NCI-H748 (cell line): Measurements from ENCODE around the gene OMP.
A peak's percentile ranks its signal among the peaks of the same experiment; 100 is the strongest.

Experiments used
- DNase-seq: peaks from one replicate; lab custom pipeline; 2025; ENCODE audit not compliant: unreplicated experiment; lab: John Stamatoyannopoulos, UW

Gene OMP

DNA sequence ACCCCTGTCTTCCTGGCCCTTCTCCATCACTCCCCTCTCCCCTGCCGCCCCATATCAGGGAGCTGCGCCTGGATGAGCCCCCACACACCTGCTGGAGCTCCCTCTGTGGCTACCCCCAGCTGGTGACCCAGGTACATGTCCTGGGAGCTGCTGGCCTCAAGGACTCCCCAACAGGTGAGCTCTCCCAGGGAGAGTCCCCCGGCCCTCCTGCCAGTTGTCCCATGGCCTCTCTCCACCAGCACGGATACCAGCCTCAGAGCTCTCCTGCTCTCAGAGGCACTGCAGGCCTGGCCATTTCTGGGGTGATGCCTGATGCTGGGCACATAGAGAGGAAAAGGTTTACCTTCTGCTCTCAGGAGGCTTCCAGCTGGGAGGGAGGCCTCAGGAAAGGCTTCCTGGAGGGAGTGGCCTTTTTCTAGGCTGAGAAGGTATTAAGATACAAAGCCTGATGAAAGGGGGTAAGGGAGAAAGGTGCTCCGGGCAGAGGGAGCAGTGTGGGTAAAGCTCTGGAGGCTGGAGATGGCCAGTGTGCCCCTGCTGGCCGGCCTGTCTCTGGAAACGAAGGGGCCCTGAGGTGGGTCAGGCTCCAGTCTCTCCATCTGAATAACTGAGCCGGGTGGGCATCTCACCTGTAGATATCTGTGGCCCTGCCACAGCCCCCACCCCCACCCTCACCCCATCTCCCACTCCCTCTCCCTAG is 19.4 kb downstream of the OMP start:
- no peak for DNase-seq

DNA sequence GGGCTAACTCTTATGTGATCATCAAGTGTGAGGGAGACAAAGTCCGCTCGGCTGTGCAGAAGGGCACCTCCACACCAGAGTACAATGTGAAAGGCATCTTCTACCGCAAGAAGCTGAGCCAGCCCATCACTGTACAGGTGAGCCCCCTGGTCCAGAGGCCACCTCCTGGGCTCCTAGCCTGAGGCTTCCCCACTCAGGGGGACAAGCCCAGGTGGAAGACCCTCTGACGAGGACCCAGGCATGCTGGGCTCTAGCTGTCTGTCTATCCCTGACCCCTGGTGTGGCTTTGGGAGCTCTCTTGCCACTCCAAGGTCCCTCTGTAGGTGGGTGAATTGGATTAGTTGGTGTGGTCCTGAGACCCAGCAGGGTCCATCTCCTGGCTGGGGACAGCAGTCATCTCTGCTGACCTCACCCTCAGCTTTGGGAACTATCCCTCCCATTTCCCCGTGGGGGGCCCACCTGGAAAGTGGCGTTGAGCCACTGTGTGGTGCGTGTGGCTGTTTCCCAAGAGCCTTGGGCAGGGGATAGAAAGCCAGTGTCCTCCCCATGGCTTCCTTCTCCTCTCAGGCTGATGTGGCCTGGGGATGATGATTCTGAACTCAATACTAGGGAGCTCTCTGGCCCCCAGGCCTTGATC is 20.1 kb downstream of the OMP start:
- no peak for DNase-seq

DNA sequence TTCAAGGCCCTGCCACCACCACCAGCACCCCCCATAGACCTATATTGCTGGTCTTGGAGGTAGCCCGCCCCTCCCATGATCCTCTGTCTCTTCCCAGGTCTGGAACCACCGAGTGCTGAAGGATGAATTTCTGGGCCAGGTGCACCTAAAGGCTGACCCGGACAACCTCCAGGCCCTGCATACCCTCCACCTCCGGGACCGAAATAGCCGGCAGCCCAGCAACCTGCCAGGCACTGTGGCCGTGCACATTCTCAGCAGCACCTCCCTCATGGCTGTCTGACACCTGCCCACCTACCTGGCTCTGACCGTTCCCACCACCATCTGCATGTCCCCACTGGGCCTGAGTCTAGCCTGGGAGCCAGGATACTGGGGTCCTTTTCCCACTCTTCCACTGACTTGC is 21.0 kb downstream of the OMP start:
- DNase-seq, result no peak

DNA sequence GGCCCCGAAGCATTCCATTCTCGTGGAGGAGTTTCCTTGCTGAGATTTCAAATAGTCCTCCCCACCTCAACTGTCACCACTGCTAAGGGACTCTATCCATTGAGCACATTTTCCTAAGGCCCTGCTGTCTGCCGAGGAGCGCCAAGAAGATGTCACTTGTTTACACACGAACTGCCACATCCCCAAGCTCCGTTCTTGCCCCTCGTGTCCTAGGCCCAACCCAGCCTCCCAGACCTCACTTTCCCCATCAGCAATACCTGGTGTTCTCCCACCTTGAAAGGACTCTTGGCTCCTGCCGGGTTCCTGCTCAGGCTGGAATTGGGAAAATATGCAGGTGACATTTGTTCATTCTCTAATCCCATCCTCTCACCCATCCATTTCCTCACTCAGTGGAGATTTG is 21.4 kb downstream of the OMP start:
- DNase-seq, result no peak

DNA sequence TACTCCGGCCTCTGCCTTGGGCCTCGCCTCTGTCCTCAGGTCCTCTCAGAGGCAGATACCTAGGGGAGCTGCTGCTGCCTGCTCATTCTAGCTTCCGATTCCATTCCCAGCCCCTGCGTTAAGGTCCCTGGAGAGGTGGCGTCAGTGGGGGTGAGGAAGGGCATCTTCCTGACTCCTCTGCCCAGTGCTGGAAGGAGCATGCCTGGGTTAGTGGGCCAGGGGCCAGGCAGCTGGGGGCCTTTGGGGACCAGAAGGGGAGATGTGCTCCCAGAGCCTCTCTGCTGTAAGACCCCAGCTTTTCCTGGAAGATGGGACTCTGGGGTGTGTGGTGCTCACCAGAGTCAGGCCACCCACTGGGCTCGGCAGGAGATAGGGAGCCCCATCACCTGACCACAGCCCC is 21.8 kb downstream of the OMP start:
- DNase-seq, result no peak

DNA sequence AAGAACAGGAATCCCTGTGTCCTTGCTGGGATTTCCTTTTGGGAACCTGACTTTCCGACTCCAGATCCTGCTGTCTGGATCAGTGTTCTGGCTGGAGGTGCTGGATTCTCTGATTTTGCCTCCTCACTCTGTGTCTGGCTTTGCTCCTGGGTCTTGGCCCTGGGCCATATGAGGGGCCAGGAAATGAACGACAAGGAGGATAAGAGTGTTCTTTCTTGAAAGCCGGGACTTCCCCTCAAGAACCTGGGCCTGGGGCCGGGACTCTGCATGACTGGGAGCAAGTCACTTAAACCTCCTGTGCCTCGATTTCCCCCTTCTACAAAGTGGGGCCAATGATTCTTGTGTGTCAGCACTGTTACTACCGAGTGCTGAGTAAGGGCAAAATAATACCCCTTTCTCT is 22.6 kb downstream of the OMP start:
- no peak for DNase-seq

DNA sequence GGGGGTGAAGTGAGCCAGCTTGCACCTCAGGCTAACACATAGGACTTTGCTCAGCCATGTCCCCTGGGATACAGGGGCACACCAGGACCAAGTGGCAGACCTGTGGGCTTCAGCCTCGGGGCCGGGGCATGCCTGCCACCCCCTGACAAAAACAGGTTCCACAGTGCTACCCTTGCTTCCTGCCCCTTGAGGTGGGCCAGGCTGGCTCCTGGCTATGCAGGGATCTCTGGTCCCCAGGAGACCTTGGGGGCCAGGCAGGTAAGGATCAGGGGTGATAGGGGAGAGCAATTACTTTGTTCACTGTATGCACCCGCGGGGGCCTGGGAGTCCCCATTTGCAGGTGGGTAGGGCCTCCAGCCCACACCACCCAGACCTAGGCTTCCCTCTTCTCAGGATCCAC is 23.1 kb downstream of the OMP start:
- no peak for DNase-seq

DNA sequence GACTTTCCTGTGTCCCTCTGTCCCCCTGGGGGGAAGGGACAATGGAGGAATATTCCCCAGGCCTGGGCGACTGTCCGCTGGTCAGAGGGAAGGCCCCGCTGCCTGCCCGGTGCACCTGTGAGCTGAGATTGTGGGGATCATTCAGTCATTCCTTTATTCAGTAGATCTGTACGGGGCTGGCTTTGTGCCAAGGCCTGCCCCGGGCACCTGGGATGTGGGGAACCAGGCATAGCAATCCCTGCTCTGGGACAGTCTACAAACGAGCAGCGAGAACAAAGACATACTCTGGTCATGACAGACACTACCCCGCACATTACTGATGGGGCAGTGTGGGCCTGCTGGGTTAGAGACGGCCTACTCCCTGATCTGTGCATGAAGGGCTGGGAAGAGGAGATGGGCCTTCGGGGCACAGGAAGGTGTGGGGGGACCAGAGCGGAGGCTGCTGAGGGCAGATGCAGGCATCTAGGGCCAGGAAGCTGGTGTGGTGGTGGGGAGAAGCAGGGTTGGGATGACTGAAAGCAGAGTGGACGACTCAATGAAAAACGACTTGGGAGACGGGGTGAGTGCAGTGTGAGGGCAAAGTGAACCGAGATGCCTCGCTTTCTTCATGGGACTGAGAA is 23.6 kb downstream of the OMP start:
- DNase-seq, result no peak

DNA sequence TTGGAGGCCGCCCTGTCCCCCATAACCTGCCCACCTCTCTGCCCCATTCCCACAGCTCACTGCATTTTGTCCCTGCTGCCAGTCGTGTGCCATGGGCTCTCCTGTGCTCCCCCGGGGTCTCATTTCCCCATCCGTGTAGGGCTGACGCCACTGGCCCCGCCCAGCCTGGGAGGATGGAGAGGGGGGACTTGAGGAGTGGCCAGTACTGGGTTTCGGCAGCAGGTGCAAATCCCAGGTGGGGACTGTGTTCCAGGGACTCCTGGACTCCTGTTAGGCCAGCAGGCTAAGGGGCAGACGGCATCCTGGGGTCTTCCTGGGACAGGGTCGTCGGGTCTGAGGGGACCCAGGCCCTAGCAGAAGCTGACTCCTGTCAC is 24.2 kb downstream of the OMP start:
- peak; percentile 35 for DNase-seq

DNA sequence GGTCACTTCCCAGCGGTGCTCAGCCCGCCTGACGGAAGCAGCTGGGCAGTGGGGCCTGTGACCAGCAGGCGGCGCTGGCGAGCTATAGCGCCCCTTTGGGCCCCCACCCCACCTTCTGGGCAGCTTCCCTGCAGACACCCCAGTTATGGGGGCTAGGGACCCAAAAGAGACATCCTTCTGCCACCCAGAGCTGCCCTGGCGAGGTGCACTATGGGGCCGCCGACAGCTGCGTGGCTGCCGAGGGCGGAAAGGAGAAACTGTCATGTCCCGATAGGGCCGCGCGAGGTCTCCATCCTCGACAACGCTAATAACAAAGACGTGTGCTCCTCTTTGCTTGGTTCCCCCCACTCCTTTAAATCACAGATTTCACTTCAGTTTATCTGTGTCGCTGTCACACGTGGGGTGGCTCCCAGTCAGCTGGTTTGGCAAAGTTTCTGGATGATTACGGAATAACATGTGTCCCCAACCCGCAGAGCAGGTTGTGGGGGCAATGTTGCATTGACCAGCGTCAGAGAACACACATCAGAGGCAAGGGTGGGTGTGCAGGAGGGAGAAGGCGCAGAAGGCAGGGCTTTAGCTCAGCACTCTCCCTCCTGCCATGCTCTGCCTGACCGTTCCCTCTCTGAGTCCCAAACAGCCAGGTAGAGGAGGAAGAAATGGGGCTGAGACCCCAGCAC is 24.7 kb downstream of the OMP start:
- peak; percentile 61 for DNase-seq

DNA sequence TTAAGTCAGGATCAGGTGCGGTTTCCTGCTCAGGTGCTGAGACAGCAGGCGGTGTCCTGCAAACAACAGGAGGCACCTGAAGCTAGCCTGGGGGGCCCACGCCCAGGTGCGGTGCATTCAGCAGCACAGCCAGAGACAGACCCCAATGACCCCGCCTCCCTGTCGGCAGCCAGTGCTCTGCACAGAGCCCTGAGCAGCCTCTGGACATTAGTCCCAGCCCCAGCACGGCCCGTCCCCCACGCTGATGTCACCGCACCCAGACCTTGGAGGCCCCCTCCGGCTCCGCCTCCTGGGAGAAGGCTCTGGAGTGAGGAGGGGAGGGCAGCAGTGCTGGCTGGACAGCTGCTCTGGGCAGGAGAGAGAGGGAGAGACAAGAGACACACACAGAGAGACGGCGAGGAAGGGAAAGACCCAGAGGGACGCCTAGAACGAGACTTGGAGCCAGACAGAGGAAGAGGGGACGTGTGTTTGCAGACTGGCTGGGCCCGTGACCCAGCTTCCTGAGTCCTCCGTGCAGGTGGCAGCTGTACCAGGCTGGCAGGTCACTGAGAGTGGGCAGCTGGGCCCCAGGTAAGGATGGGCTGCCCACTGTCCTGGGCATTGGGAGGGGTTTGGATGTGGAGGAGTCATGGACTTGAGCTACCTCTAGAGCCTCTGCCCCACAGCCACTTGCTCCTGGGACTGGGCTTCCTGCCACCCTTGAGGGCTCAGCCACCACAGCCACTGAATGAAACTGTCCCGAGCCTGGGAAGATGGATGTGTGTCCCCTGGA is 25.5 kb downstream of the OMP start, which contains the start of gene MYO7A:
Gene MYO7A, plus strand, starts transcription at position 327 of the 772 bp plus-strand sequence. CDS start 2,389 bp downstream, outside the sequence.
- peak; percentile 61 for DNase-seq

DNA sequence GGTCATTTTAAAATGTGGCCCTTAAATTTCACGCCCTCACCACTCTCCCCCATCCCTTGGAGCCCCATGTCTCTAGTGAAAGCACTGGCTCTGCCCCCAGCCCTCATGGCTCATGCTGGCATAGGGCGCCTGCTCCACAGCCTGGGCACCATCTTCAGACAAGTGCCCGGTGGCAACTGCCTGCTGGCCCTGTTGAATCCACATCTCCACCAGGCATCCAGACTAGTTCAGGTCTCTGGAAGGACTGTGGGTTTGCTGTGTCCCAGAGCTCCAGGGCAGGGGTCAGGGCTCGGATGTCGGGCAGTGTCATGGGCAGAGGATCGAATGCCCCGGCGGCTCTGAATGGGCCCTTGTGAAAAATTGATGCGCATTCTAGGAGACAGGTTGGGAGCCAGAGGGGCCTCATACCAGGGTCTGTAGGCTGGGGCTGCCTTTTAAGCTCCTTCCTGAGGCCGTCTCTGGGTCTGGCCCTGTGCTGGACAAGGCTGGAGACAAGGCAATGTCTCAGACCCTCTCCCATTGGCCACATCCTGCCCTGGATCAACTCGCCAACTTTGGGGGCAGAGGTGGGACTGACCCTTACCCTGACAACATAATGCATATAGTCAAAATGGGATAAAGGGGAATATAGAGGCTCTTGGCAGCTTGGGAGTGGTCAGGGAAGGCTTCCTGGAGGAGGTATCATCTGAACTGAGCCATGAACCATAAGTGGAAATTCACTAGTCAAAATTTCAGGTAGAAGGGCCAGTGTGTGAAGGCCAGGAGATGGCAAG is 26.6 kb downstream of the OMP start:
- DNase-seq, result no peak

DNA sequence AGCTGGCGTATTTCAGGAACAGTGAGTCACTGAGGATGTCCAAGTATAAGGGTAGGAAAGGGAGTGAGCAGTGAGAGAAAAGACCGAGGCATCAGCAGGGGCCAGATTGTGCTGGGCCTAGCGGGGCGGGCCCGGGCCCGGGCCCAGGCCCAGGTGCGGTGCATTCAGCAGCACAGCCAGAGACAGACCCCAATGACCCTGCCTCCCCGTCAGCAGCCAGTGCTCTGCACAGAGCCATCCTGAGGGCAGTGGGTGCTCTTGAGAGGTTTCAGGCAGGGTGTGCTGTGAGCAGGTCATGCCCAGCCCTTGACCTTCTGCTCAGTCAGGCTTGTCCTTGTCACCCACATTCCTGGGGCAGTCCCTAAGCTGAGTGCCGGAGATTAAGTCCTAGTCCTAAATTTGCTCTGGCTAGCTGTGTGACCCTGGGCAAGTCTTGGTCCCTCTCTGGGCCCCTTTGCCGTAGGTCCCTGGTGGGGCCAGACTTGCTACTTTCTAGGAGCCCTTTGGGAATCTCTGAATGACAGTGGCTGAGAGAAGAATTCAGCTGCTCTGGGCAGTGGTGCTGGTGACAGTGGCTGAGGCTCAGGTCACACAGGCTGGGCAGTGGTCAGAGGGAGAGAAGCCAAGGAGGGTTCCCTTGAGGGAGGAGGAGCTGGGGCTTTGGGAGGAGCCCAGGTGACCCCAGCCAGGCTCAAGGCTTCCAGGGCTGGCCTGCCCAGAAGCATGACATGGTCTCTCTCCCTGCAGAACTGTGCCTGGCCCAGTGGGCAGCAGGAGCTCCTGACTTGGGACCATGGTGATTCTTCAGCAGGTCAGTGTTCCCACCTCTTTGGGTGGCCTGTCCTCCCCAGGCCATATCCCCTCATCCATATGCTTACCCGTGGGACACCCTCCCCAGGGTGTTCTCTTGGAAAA is 27.5 kb downstream of the OMP start:
- DNase-seq, result no peak

DNA sequence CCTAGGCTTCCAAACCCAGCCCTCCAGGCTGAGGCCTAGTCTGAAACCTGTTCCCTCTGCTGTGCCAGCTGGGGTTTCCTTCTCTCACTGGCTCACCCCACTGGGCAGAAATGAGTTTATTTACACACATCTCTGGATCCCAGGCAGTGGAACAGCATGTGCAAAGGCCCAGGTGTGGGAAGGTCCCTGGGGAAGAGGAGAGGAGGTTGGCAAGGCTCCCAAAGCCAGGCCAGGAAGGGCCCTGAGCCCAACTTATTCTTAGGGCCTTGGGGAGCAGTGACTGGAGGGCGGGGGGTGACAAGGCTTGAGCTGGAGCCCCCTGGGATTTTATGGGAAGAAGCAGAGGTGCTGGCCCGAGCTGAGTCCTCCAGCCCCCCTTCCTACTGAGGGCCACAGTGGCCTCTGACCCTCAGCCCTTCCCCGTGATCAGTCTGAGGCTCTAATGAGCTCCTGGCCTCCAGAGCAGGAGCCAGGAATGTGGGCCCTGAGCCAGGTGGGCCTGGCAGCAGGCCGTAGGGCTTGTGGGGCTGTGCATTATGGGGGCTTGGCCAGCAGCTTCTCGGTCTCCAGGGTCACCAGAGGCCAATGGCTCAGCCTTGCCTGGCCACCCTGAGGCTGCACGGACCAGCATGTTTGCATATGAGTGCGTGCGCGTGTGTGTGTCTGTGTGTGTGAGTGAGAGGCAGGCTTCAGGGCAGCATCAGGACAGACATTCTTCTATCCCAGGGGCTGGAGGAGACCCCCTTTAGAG is 28.3 kb downstream of the OMP start:
- no peak for DNase-seq

DNA sequence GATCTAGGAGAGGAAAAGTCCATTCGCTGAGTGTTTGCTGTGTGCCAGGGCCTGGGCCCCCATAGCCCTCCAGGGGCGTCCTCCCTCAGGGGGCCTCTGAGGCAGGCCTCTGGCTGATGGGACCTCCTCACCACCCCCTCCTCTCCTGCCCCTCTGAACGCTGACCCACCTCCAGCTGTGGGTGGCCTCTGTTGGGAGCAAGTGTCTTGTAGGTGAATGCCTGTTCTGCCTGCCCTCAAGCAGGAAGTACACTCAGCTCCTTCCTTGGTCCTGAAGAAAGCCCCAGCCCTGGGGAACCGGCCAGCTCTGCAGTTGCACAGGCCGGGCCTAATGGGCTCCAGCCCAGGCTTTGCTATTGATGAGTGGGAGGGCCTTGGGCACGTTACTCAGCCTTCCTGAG is 28.9 kb downstream of the OMP start:
- DNase-seq, result no peak

DNA sequence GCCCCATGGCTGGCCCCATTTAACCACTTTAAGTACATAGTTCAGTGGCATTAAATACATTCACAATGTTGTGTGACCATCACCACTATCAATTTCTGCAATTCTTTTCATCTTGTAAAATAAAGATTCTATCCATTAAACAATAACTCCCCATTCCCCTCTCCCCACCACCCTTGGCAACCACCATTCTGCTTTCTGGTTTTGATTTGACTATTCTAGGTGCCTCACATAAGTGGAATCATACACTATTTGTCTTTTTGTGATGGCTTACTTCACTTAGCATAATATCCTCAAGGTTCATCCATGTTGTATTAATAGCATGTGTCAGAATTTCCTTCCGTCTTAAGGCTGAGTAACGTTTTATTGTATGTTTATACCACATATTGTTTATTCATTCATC is 32.4 kb downstream of the OMP start:
- DNase-seq, result no peak

DNA sequence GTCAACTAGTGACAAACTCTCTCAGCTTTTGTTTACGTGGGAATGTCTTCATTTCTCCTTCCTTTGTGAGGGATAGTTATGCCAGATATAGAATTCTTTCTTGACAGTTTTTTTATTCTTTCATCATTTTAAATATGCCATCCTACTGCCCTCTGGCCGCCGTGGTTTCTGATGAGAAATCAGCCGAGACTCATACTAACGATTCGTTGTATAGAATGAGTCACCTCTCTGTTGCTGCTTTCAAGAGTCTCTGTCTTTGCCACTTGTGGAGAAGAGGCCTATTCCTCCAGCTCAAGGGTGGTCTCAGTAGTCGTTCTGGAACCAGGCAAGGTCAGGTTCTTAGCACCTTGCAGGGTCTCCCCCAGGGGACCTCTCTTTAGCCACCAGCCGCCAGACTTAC is 33.4 kb downstream of the OMP start:
- no peak for DNase-seq

DNA sequence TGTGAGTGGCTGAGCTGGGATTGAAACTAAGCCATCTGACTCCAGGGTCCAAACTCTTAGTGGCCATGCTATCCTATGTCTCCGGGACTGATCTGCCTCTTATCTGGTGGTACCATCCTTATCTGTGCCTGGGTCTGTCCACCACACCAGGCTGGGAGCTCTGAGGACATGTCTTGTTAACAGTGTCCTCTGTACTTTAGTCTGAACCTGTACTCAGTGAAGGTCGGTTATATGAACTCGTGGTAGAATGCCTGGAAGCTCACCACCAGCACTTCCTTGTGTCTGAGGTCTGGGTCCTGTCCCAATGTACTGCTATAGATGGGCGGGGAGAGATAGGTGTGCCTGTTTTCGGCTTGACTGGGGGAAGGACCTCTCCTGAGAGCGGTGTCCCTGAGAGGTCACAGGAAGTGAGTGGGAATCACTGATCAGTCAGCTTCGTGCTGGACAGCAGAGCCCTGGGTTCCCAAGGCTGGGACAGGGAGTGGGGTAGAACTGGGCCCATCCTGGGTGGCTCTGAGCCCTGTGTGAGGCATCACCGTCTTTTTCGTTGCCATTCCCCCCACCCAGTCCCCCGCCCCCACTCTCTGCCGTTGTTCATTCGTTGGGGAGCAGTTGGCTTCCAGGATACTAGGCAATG is 34.3 kb downstream of the OMP start:
- DNase-seq, result no peak
